Measurements from ENCODE around the gene TRIM36. TPM values are rescaled to one million over a fixed set of nuclear protein-coding genes. Genes with fewer than 3 reads are reported as not detected.
A peak's percentile ranks its signal among the peaks of the same experiment; 100 is the strongest.

Gene TRIM36
- total RNA-seq, 1 experiment from 2014 or later: 12.6 TPM

- no peaks in the 10 kb centered on the region for H3K9me2 ChIP-seq (ENCODE audit: insufficient read depth)
- no peaks in the 10 kb centered on the region for H3K27me3 ChIP-seq (ENCODE audit: insufficient read depth, low read length)
- H3K36me3 ChIP-seq (ENCODE audit: control insufficient read depth in 1 of 2, insufficient read depth in 2 of 2, low read length in 2 of 2): no peaks in the 10 kb centered on the region
- DNase-seq (ENCODE audit: low read depth, low spot score) (peak; percentile 42), ATAC-seq (peak; percentile 96)
- no peaks in the 10 kb centered on the region for H3K9me3 ChIP-seq (ENCODE audit: control insufficient read depth in 1 of 2, insufficient read depth in 1 of 2, low read depth in 1 of 2, low read length in 2 of 2)
- no peak overlapping the region for H3K4me2 ChIP-seq (ENCODE audit: low read length)
- H4K20me1 ChIP-seq (ENCODE audit: insufficient read depth): no peaks in the 10 kb centered on the region
- peaks cover 0 to 4% of the 10 kb centered on the region in 2 experiments; a peak in 1 of 4 replicates for H3K4me1 ChIP-seq (ENCODE audit: control insufficient read depth in 1 of 2, insufficient read depth in 2 of 2, low read length in 2 of 2)
- RAD21 ChIA-PET (ENCODE audit: low non-redundant PET in 1 of 2, low total read pairs in 2 of 2, uncharacterized antibody in 2 of 2, unreplicated experiment in 2 of 2): interaction anchor here in 1 of 2 experiments (1.1 kb wide), 1 partner anchor 149 kb away, joined by 3 read pairs; no protein-coding TSS in a partner anchor
- POLR2A ChIA-PET: interaction anchor here (0.9 kb wide), 1 partner anchor 476 kb away, joined by 3 read pairs; no protein-coding TSS in a partner anchor
- H3K27ac ChIP-seq (ENCODE audit: low read depth, low read length): no peak overlapping the region
- no TSS peak for BruUV-seq (replicated peaks)
- TF ChIP-seq CBX3 (IDR thresholded peaks at IDR 0.05; ENCODE audit: low read depth) (peak; percentile 30; the same call in 1 of the 2 replicates), TCF7L2 (IDR thresholded peaks at IDR 0.05; ENCODE audit: borderline replicate concordance, extremely low read depth, insufficient read depth, insufficient read length) (no peak), ZFX (IDR thresholded peaks at IDR 0.05) (no peak), EGR1 (IDR thresholded peaks at IDR 0.05; ENCODE audit: low read depth) (no peak), RAD21 (IDR thresholded peaks at IDR 0.05; ENCODE audit: low read depth) (peak; percentile 93), POLR2A (IDR thresholded peaks at IDR 0.05; ENCODE audit: borderline replicate concordance, extremely low read depth, insufficient read depth, insufficient read length) (no peak), EZH2phosphoT487 (IDR thresholded peaks at IDR 0.05; ENCODE audit: borderline replicate concordance) (no peak), SRF (IDR thresholded peaks at IDR 0.05; ENCODE audit: low read depth) (no peak), CTCF (IDR thresholded peaks at IDR 0.05 in 2 of 3, conservative IDR thresholded peaks at IDR 0.05 in 1 of 3; ENCODE audit: borderline replicate concordance in 1 of 3, insufficient read depth in 1 of 3, low read depth in 2 of 3, low read length in 2 of 3) (peak; percentile 62 to 91 (median 80); a peak in 5 of 6 replicates), CEBPB (IDR thresholded peaks at IDR 0.05; ENCODE audit: low read depth) (peak; percentile 23; the same call in 1 of the 2 replicates), YY1 (IDR thresholded peaks at IDR 0.05; ENCODE audit: extremely low read depth, insufficient replicate concordance, low read depth, low read length) (no peak), EZH2 (IDR thresholded peaks at IDR 0.05) (no peak), SP1 (IDR thresholded peaks at IDR 0.05; ENCODE audit: low read depth) (no peak), ELF1 (IDR thresholded peaks at IDR 0.05; ENCODE audit: borderline replicate concordance, low read depth) (no peak)
- H3K9ac ChIP-seq (ENCODE audit: low read length): no peak overlapping the region
- no peaks in the 10 kb centered on the region for H3K79me2 ChIP-seq (ENCODE audit: insufficient read depth, low read length)
- intact Hi-C loops (cut with micrococcal nuclease): loop anchor here (1.0 to 5.0 kb wide), 3 partner anchors 148 to 729 kb away; no protein-coding TSS in a partner anchor
- H3K4me3 ChIP-seq (replicated peaks in 1 of 2; ENCODE audit: low read depth in 1 of 2, low read length in 2 of 2): no peak overlapping the region
- CTCF ChIA-PET: interaction anchor here (0.8 to 1.9 kb wide), 13 partner anchors 8 to 1486 kb away, joined by 3 to 12 read pairs (median 5); partner anchors contain the start of gene CCDC112
- peak overlapping the region; percentile 59 for H2AFZ ChIP-seq (ENCODE audit: low read depth, low read length, poor library complexity, severe bottlenecking)
These were observed 71.5 kb downstream of the TRIM36 start for GRCh38 chr5:115098041-115098702.
